HG03139 (cell line): ENCODE data around the gene MPC1.

Experiments used
- ATAC-seq: cut with Tn5 transposase; IDR thresholded peaks from one replicate; pipeline ENCODE4 v1.9.1; 2021; ENCODE audit not compliant: unreplicated experiment

The MPC1 gene

GRCh38 chr6:166382933-166383801 is at the start of gene MPC1:
TSS of gene MPC1 (minus strand) at chr6:166382940. CDS start at chr6:166382876, 64 bp downstream.
- peak; percentile 82 for ATAC-seq

DNA sequence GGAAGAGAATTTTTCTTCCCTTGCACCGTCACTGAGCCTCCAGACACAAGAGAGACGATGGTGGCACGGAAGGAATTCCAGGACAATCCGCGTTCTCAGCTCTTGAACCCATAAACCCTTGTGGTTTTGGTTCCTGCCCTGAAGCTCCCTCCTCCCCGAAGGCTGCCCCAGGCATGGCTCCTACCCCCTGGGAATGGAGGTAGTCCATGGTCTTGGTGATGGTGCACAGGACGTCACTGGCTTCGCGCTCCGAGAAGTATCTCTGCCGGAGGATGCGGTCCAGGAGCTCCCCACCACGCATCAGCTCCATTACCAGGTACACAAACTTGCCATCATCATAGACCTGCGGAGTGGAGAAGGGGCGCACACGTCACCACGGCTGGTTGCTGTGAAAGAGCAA is 47.5 kb upstream of the MPC1 start:
- no peak for ATAC-seq

DNA sequence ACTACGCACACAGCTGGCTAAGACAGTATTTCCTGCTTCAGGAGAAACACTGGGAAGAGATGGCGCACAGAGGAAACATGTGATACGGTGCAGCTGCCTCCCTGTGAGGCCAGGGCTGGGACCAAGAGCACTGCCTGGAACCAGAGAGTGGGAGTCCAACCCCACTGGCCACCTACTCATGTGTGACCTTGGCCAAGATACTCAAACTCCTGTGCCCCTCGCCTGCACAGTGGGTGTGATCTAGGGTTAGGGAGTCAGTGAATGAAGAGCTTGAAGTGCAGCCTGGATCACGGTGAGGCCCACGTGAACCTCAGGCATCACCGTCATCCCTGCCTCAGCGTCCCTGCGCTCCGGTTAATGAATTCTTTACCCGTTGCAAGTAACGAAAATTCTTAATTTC is 41.7 kb upstream of the MPC1 start:
- ATAC-seq: no peak

DNA sequence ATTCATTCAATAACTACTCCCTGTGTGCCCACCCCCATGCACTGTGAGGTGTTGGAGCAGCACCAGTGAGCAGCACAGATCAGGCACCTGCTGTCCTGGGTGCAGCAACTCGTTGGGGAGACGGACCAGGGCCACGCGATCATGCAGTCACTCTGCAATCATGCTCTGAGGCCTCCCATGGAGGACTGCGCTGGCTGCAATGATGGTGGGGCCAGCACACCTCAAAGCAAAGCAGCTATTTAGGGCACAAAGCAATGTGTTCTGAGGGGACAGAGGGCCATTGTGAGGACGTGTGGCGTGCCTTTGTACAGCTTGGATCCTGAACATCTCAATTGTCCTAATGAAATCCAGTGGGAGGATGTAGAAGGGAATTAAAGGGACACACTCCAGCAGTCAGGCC is 41.0 kb upstream of the MPC1 start:
- ATAC-seq: no peak

DNA sequence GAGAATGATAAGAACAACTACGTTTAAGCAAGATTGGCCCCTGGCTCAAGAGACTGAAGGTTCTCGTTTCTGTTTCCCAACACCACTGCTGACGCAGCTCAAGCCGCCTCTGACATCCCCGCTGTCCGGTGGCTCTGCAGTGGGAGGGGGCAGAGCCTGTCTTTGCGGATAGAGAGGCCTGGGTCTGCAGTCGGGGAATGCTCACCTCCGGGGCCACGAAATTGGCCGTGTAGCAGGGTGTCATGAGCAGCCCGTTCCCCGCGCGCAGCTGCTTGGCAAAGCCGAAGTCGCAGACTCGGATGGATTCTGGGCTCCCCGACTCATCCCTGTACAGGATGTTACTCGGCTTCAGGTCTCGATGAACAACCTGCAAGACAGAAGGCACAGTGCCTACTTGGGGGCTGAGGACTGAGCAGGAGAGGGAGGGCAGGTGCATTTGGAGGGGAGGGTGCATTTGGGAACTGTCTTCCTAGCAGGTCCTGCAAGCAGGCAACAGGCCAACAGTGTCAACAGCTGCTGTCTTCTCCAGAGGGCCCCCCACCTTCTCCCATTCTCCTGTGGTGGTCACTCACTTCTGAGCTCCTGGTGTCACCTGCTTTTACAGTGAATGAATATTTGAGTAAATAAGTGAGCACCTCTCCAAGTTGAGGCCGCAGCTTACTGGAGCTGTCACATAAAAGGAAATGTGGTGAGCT is 40.5 kb upstream of the MPC1 start:
- ATAC-seq: no peak

GRCh38 chr6:166422201-166422940 is 39.6 kb upstream of the MPC1 start:
- ATAC-seq: no peak

- no peak for ATAC-seq
These were observed 37.6 kb upstream of the MPC1 start for GRCh38 chr6:166420351-166420750.

- peak; percentile 6 for ATAC-seq
These were observed 37.0 kb upstream of the MPC1 start for GRCh38 chr6:166419717-166420116.

DNA sequence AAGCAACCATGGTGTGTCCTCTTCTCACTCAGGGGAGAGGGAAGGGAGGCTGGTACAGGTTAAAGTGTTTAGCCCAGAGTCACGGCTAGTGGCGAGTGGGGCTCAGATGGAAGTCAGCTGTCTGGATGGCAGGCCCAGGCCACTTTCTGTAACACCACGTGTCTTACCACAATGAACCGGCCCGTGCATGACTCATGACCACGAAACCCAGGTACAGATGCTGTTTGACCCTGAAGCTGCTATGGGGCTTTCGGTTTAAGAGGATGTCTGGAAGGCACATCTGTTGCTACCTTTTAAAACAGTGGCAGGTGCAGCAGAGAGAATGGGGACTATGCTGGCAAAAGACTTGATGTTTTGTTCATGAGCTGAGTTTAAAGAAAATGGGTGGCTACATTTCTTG is 36.5 kb upstream of the MPC1 start:
- ATAC-seq: peak; percentile 94

- ATAC-seq: no peak
These were observed 36.0 kb upstream of the MPC1 start for GRCh38 chr6:166418691-166419143.

DNA sequence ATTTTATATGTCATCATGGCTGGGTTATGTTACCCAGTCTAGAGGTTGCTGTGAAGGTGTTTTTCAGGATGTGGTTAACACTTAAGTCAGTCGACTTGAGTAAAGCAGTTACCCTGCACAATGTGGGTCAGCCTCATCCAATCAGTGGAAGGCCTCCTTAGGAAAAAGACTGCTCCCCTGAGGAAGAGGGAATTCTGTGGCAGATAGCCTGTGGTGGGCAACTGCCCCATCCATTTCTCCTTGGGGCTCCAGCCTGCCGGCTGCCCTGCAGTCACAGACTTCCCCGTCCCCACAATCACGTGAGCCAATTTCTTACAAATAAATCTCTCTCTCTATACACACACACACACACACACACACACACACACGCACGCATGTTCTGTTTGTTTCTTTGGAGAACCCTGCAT is 34.5 kb upstream of the MPC1 start:
- no peak for ATAC-seq

DNA sequence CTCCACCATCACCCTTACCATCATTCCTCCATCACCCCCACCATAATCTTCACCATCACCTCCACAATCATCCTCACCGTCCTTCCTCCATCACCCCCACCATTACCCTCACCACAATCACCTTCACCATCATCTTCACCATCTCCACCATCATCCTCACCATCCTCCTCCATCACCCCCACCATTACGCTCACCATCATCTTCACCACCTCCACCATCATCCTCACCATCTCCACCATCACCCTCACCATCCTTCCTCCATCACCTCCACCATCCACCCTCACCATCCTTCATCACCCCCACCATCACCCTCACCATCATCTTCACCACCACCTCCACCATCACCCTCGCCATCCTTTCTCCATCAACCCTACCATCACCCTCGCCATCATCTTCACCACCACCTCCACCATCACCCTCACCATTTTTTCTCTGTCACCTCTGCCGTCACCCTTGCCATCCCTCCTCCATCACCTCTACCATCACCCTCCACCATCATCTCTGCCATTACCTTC is 33.1 kb upstream of the MPC1 start:
- ATAC-seq: no peak

DNA sequence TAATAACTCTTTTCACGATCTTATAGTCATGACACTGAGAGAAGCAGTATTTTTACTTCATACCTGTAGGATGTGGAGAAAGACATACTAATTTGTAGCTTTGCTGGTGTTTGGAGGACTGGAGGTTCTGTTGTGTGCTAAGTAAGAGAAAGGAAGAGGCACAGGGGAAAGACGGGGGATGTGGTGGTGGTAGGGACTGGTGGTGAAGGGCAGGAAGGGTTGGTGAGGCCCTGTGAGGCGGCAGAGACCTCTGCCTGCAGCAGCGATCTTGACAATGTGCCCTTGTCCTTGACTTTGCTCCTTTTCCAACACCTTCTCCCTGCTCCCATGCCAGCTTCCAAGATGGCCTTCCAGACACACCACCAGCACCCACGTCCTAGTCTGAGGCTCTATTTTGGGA is 32.6 kb upstream of the MPC1 start:
- no peak for ATAC-seq

DNA sequence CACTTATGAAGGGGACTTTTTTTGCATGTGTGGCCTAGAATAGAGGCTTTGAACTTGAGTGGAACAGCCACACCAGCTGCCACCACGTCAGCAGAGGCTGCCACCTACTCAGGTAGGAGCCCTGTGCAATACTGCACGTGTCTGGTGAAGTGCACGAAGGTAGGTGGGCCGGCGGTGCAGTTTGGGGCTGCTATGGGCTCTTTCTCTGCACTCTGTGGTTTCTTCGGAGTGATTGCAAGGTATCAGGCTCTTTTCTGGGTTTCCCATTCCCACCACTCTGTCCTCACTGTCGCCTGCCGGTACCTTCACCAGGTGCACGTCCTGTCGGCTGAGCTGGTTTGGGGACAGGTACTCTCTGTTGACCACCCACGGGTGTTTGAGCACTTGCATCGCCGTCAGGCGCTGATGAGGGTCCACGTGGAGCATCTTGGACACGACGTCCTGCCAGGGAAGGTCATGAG is 30.8 kb upstream of the MPC1 start:
- no peak for ATAC-seq

DNA sequence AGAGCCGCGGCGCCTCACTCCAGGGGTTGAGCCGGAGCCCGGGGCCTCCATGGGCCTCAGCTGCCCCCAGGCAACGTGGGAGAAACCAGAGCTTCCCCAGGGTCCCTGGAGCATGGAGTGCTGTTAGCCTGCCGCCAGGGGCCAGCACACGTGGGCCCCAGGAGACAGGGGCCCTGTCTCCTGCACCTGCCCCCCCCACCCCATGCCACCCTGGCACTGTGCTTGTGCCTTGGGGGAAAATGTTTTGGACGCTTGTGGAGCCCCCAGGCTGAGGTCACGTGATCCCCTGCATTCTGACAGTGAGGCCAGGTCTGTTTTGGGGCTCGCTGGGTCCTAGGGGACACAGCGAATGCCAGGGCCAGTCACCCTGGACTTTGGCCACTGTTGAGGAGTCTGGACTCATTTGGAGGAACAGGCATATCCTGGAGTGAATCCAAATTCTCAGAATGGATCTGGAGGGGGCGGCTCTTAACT is 30.2 kb upstream of the MPC1 start:
- no peak for ATAC-seq

DNA sequence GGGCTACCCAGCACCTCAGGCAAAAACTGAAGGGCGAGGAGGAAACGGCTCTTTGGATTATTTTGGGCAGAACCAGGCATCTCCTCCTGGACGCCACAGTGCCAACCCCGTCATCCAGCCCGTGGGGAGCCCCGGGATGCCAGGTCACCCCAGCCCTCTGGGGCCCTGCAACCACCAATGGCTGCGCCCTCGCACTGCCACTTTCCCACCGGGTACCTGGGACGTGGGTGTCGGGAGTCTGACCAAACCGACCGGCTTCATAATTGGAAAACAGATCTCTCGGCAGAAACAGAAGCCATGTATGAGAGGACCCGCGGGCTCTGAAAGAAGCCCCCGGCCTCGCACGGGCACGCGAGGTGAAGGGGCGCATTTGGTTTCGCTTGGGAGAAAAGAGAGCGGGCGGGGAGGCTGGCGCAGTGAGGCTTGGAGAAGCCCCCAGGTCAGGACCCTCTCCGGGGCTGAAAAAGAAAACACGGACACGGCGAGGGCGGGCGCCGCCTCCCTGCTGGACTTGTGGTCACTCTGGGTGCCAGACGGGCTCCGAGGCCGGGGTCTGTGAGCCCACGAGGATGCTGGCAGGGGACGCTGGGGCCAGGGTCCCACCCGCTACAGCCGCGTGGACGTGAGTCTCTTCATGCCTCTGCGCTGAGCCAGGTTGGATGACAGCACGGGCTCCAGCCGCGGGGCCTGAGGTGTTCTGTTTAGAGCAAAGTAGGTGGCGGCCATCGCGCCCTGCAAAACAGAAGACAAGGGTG is 29.6 kb upstream of the MPC1 start:
- no peak for ATAC-seq

DNA sequence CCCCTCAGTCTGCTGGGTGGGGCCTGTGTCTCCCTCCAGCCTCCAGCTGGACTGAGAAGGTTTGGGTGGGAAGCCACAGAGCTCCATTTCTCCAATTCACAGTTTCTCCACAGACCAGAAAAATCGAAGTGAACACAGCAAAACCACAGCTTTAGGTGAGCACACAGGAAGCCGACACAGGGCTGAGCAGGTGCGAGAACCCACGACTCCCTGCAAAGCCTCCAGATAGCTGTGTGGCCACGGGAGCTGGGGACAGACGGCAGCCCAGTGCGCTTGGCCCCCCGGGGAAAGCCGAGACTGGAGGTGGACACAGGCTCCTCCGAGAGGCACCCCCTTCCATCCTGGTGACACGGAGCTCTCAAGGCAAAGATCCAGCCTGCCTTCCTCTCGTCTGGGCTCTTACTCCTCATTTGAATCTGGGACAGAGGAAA is 29.0 kb upstream of the MPC1 start:
- ATAC-seq: no peak

GRCh38 chr6:166411271-166411670 is 28.5 kb upstream of the MPC1 start:
- ATAC-seq: no peak

- no peak for ATAC-seq
These were observed 27.7 kb upstream of the MPC1 start for GRCh38 chr6:166410426-166410935.
